ENCODE results near the gene MAGI1.

Gene MAGI1

GRCh38 chr3:65787340-65787739, 251.4 kb downstream of the MAGI1 start:
- no peak for DNase-seq

GRCh38 chr3:65786890-65787289, 251.8 kb downstream of the MAGI1 start:
- DNase-seq, result no peak

GRCh38 chr3:65785065-65785645, 253.6 kb downstream of the MAGI1 start:
- DNase-seq, result no peak

DNA sequence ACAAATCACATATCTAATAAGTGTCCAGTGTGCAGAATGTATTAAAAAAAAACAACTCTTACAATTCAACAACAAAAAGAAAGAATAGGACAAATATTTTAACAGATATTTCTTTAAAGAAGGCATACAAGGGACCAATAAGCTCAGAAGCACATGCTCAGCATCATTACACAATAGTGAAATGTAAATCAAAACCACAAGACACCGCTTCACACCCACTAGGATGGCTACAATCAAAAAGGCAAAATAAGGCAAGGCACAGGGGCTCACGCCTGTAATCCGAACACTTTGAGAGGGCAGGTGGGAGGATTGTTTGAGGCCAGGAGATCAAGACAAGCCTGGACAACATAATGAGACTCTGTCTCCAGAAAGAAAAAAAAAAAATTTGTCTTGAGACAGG, 255.6 kb downstream of the MAGI1 start:
- DNase-seq, result no peak

GRCh38 chr3:65781594-65781993, 257.1 kb downstream of the MAGI1 start:
- no peak for DNase-seq

DNA sequence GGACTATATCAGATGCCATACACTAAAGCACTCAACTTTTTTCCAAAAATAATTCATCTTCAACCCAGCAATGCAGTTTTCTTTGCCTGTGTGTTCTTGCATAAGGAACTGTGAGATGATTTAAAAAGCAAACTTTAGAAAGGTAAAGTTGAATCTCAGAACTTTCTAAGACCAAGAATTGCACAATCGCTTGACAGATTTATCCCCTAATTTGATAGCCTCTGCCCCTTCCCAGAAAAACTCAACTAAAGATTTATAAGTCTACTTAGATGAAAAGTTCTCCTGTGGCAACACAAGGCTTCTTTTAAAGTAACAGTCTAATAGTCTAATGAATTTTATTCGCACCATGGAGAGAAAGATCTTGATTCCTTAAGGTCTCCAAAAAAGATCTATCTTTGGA, 259.3 kb downstream of the MAGI1 start:
- DNase-seq, result no peak

DNA sequence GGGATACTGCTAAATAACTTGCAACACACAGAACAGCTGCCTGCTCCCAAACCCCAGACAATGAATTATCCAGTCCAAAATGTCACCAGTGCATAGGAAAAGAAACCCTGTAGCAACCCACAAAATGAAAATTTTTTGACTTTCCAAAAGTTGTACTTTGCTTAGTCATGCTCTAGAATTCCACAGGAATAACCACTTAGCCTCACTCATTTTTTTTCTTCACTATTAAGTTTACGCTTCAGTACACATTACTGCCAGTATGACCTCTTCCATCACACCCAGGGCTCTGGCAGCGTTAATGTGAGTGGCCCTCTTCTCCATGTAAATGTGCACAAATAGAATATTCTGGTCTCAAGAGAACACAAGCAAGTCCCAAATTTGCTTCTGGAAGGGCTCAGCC, 259.8 kb downstream of the MAGI1 start:
- no peak for DNase-seq

DNA sequence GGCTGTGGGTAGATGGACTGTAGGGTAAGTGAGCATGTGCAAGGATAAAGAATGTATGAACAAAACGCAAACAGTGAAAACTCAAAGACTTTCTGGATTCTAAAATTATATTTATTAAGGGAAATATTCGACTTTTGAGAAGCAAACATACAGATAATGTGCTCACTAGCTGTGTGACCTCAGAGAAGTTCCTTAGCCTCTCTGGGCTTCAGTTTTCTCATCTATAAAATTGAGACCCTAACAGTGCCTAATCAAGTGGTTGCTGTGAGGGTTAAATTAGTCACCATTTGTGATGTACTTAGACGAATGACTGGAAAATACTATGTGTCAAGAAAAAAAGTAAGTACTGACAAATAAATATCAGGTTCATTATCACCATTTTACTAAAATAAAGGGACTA, 261.7 kb downstream of the MAGI1 start:
- DNase-seq, result no peak

DNA sequence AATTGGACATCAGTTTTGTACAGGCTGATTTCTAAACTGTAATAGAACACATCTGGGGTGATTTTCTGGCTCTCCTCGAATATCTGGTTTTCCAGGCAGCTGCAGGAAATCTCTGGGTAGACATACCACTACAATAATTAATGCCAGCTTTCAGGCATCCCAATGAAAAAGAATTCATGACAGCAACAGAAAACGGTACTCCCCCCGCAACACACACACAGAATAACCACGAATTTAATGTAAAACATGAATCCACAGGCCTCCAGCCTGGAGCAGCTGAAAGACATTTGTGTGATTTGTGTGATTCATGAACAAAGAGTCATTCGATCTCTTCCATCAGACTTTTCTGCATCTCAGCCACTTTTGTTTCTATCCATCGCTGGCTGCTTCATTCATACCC, 262.2 kb downstream of the MAGI1 start:
- no peak for DNase-seq

GRCh38 chr3:65776081-65776480, 262.6 kb downstream of the MAGI1 start:
- no peak for DNase-seq

DNA sequence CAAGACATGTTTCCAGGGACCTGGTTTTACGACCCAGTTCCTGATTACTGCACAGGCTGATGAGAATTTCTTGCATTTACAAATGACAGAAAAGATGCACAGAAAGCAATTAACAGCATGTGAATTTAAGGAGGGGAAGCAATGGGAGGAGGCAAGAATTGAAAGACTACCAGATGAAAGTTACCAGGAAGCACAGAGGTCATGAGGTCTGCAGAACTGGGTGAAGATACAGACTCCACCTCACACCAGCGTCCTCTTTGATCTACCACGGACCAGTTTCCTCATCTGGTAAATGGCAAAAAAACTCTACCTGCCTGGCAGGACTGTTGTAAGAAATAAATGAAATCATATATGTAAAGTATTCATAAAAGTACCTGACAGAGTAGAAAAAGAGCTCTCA, 266.0 kb downstream of the MAGI1 start:
- DNase-seq, result no peak

GRCh38 chr3:65767551-65767950, 271.2 kb downstream of the MAGI1 start:
- no peak for DNase-seq

DNA sequence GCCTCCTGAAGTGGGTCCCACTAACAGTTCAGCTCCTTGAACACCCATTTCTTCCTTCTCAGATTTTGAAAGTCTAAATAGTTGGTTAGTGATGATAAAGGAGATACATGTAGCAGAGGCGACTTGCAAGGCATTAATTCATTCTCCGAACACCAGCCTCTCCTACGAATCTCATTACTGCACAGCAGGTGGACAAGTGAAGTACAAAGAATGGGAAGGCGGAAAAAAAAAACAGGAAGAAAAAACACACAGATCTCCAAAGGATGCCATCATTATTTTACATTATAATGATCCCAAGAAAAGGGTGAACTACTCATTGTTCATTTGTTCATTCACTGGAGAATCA, 276.5 kb downstream of the MAGI1 start:
- DNase-seq, result no peak

DNA sequence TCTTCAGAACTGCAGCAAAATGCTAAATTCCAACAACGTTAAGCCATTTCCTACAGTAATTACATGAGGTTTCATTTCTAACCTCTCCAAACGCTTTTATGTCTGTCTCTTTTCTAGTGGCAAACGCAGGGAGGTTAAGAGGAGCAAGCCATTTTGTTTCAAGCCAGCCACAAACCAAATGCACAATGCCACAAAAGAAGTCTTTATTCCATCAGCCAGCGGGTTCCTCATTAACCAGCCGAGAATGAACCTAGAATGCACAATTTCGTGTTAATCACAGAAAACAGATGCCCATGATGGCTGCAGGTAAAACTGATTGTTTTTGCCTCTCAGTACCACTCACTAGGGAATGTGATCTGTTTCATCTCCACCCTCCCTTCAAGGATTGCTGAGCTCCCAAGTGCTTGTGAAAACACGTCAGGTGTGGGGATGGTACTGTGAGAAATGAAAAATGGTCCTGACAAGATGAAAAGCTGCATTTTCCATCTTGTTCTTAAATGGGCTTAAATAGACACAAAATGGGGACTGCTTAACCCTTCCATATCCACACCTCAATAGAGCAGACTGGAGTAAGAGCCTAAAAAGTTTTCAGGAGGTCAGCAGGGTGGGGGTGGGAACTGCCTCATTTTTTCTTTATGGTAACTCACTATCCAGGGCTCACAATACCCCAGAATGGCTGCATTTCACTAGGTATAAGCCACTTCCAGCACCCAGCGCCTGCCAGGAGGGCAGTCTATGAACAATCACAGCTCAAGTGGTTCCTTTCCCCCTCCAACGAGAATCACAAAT, 277.1 kb downstream of the MAGI1 start:
- no peak for DNase-seq

DNA sequence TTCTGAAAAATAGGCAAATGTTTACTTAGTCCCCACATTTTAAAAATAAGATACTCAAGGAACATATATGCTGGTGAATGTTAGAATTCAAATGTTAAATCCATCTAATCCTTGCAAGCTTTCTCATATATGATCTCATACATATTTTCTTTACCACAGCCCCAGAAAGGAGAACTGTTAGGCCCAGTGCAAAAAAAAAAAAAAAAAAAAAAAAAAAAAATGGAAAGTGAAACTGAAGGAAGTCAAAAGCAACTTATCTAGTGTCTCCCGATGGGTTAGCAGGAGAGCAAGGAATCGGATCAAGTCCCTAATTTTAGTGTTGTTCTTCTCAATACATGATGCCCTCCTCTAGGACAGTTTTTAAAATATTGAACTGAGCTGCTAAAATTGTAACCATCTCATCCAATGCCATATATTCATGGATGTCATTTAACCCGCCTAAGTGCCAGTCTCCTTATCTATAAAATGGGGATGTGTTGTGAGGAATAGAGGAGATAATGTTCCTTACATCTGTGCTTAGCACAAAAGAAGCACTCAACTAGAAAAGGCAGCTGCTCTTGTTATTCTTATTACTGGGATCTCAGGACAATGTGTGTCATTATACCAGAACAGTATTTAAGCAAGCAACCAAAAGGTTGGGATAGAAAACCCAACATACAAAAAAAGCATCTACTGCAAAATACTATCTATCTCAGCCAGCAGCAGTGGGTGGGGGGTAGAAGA, 279.7 kb downstream of the MAGI1 start:
- no peak for DNase-seq

DNA sequence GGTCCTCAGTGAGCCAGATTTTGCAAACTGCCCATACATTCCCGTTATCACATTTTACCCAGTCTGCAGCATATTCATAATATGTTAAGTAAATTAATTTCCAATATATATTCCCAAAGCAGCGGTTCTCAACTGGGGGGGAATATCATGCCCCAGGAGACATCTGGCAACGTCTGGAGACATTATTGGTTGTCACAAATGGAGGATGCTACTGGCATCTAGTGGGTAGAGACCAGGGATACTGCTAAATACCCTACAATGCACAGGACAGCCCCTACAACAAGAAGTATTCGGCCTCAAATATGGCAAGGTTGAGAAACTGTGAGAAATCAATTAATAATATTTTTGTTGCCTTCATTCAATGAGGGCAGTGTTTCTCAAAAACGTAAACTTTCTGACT, 280.3 kb downstream of the MAGI1 start:
- DNase-seq, result no peak

GRCh38 chr3:65752636-65753035, 286.1 kb downstream of the MAGI1 start:
- no peak for DNase-seq

GRCh38 chr3:65751123-65751700, 287.5 kb downstream of the MAGI1 start:
- DNase-seq, result no peak

- DNase-seq, result no peak
Observed at GRCh38 chr3:65749066-65749465, 289.7 kb downstream of the MAGI1 start.

GRCh38 chr3:65748326-65748725, 290.4 kb downstream of the MAGI1 start:
- no peak for DNase-seq

- no peak for DNase-seq
Observed at GRCh38 chr3:65746848-65747247, 291.9 kb downstream of the MAGI1 start.

- no peak for DNase-seq
Observed at GRCh38 chr3:65745306-65745705, 293.4 kb downstream of the MAGI1 start.

GRCh38 chr3:65742914-65743313, 295.8 kb downstream of the MAGI1 start:
- no peak for DNase-seq

GRCh38 chr3:65741540-65741939, 297.2 kb downstream of the MAGI1 start:
- no peak for DNase-seq

Data from stimulated activated CD4-positive, alpha-beta T cell treated with anti-CD3 and anti-CD28 coated beads, Interleukin-4, amount 100 ng/mL, for 1 hour (primary cell).